NCI-H128 (cell line): ENCODE data around the gene FSIP1.

Source experiments
- DNase-seq: peaks from one replicate; lab custom pipeline; 2025; ENCODE audit not compliant: unreplicated experiment; lab: John Stamatoyannopoulos, UW

Gene FSIP1

GRCh38 chr15:39597751-39598185 lies 184.9 kb downstream of the FSIP1 start:
- DNase-seq: no peak

GRCh38 chr15:39597336-39597735 lies 185.3 kb downstream of the FSIP1 start:
- DNase-seq: no peak

GRCh38 chr15:39596358-39597051 lies 186.1 kb downstream of the FSIP1 start:
- DNase-seq: no peak

- DNase-seq: no peak
These were observed 187.1 kb downstream of the FSIP1 start for GRCh38 chr15:39595338-39596221.

- DNase-seq: no peak
These were observed 187.9 kb downstream of the FSIP1 start for GRCh38 chr15:39594446-39595337.

GRCh38 chr15:39593656-39594445 lies 188.8 kb downstream of the FSIP1 start:
- DNase-seq: no peak

- no peak for DNase-seq
These were observed 189.5 kb downstream of the FSIP1 start for GRCh38 chr15:39593071-39593655.

- DNase-seq: no peak
These were observed 190.1 kb downstream of the FSIP1 start for GRCh38 chr15:39592500-39592899.

- no peak for DNase-seq
These were observed 190.7 kb downstream of the FSIP1 start for GRCh38 chr15:39591896-39592315.

GRCh38 chr15:39591141-39591895 lies 191.3 kb downstream of the FSIP1 start:
- DNase-seq: no peak

- no peak for DNase-seq
These were observed 192.6 kb downstream of the FSIP1 start for GRCh38 chr15:39589815-39590644.

- no peak for DNase-seq
These were observed 193.3 kb downstream of the FSIP1 start for GRCh38 chr15:39589193-39589814.

- no peak for DNase-seq
These were observed 194.0 kb downstream of the FSIP1 start for GRCh38 chr15:39588531-39589192.

GRCh38 chr15:39587731-39588530 lies 194.7 kb downstream of the FSIP1 start:
- DNase-seq: no peak

GRCh38 chr15:39587096-39587721 lies 195.4 kb downstream of the FSIP1 start:
- no peak for DNase-seq
